Left lung (tissue), 10 donors: ENCODE data around the gene TMEM139. TPM values are rescaled to one million over a fixed set of nuclear protein-coding genes. Genes with fewer than 3 reads are reported as not detected.
"Not testable (repeated sequence)": the region's sequence is repeated elsewhere in the genome, so short reads cannot be mapped to it uniquely, and the experiment has no call there.

ENCODE experiments used
- ATAC-seq: fragments of 200-7000 bp; cut with Tn5 transposase; one replicate; pipeline ENCODE4 v1.9.1; 2020; ENCODE audit warnings: moderate library complexity
- DNase-seq, 4 donors: peaks; one replicate each; pipeline ENCODE4 v3.0.0-alpha.2; 2013 to 2020
- H3K27ac ChIP-seq, 2 donors: fragments of 200-600 bp; sonication (generic) in 1 of 2; one replicate each; pipeline versions ENCODE4 v1.5.0 to v1.8.0; 2020 to 2021
- H3K27me3 ChIP-seq, 2 donors: fragments of 200-600 bp; sonication (generic) in 1 of 2; one replicate each; pipeline versions ENCODE4 v1.5.0 to v1.8.0; 2020 to 2021
- H3K36me3 ChIP-seq, 2 donors: fragments of 200-600 bp; sonication (generic) in 1 of 2; one replicate each; pipeline versions ENCODE4 v1.5.0 to v1.8.0; 2020 to 2021
- H3K4me1 ChIP-seq, 2 donors: fragments of 200-600 bp; one replicate each; pipeline ENCODE4 v1.8.0; 2021
- H3K4me3 ChIP-seq, 2 donors: fragments of 200-600 bp; sonication (generic) in 1 of 2; one replicate each; pipeline versions ENCODE4 v1.5.0 to v1.8.0; 2020 to 2021; ENCODE audit warnings: mild to moderate bottlenecking in 1 of 2
- H3K9me3 ChIP-seq, 2 donors: fragments of 200-600 bp; sonication (generic) in 1 of 2; one replicate each; pipeline versions ENCODE4 v1.5.0 to v1.8.0; 2020 to 2021
- CTCF ChIP-seq, 2 donors: fragments of 200-600 bp; sonication (generic) in 1 of 2; IDR thresholded peaks; one replicate each; pipeline versions ENCODE4 v1.5.0 to v1.8.0; 2021; ENCODE audit warnings: antibody characterized with exemption in 2 of 2
- intact Hi-C, 2 donors: fragments of 100-400 bp; cut with DNase I; formaldehyde crosslinking; loops; one replicate each; pipeline versions ENCODE4 v1.11.2 to v1.14.2; 2022
- polyA plus RNA-seq, 6 donors: library from polyadenylated mRNA; unstranded; fragments of 120-200 nt; gene quantifications; one replicate each; pipeline ENCODE4 v1.2.1, GENCODE V29; 2013; ENCODE audit not compliant: insufficient read length in 6 of 6
- total RNA-seq, 2 donors: library from RNA; stranded (reverse); fragmentation: NEBNext Ultra II Directional; extraction: Animal tissue kit (Norgen Biotek cat#: 25700); gene quantifications; one replicate each; pipeline ENCODE4 v1.2.1, GENCODE V29; 2021
- donor health status: DM: no; HTN: yes; CAD: no.
- donor health status: DM: no; HTN: no; CAD: no.

The TMEM139 gene
- total and polyA plus RNA-seq, 8 donors: 3.0 to 48.1 (median 7.9) TPM

GRCh38 chr7:143261901-143262300, 22.9 kb upstream of the TMEM139 start:
- DNase-seq (no peak), ATAC-seq (no peak)
- Histone ChIP-seq H3K27ac (no peak overlapping the region), H3K27me3 (no peaks in the 10 kb centered on the region), H3K4me3 (no peak overlapping the region), H3K9me3 (no peaks in the 10 kb centered on the region), H3K36me3 (peaks cover 0 to 12% of the 10 kb centered on the region in 2 donors), H3K4me1 (peaks cover 8 to 37% of the 10 kb centered on the region in 2 donors)
- intact Hi-C loops: no loop called here
- TF ChIP-seq CTCF (IDR thresholded peaks at IDR 0.05): no peak

GRCh38 chr7:143263266-143264195, 21.2 kb upstream of the TMEM139 start, which contains the start of gene GSTK1:
Gene GSTK1 (plus strand): TSS chr7:143263441. CDS start chr7:143263514, 73 bp downstream.
- DNase-seq: peak; percentile 70 to 98 (median 88)
- intact Hi-C loops: no loop called here
- peak within 1 kb of the TSS; percentile 63 to 92 for H3K4me3 ChIP-seq
- no peaks in the 10 kb centered on the region for H3K9me3 ChIP-seq
- TF ChIP-seq CTCF (IDR thresholded peaks at IDR 0.05): no peak
- peaks cover 0 to 28% of the 10 kb centered on the region in 2 donors for H3K36me3 ChIP-seq
- H3K27me3 ChIP-seq: no peaks in the 10 kb centered on the region
- peak within 1 kb of the TSS; percentile 77 to 87 for H3K27ac ChIP-seq
- H3K4me1 ChIP-seq: peaks cover 8 to 37% of the 10 kb centered on the region in 2 donors
- ATAC-seq: peak; percentile 98

GRCh38 chr7:143264196-143264568, 20.6 kb upstream of the TMEM139 start:
- DNase-seq, H3K9me3 ChIP-seq, intact Hi-C loops, ATAC-seq, H3K27me3 ChIP-seq: not testable (repeated sequence)
- Histone ChIP-seq H3K4me1 (peaks cover 8 to 30% of the 10 kb centered on the region in 2 donors), H3K36me3 (peaks cover 0 to 35% of the 10 kb centered on the region in 2 donors), H3K4me3 (peak overlapping the region; percentile 63 to 92), H3K27ac (peak overlapping the region in 1 of 2 donors; percentile 87)

GRCh38 chr7:143265017-143265693, 19.6 kb upstream of the TMEM139 start:
- TF ChIP-seq CTCF (IDR thresholded peaks at IDR 0.05): no peak
- Histone ChIP-seq H3K36me3 (peaks cover 0 to 45% of the 10 kb centered on the region in 2 donors), H3K27me3 (no peaks in the 10 kb centered on the region), H3K27ac (no peak overlapping the region), H3K9me3 (no peaks in the 10 kb centered on the region), H3K4me1 (peaks cover 8 to 29% of the 10 kb centered on the region in 2 donors), H3K4me3 (peak overlapping the region in 1 of 2 donors; percentile 63)
- ATAC-seq (no peak), DNase-seq (peak in 1 of 4 donors; percentile 63)
- intact Hi-C loops: no loop called here

- H3K9me3 ChIP-seq: no peaks in the 10 kb centered on the region
- H3K4me3 ChIP-seq: no peak overlapping the region
- TF ChIP-seq CTCF (IDR thresholded peaks at IDR 0.05): no peak
- H3K36me3 ChIP-seq: peaks cover 0 to 50% of the 10 kb centered on the region in 2 donors
- H3K4me1 ChIP-seq: peaks cover 5 to 20% of the 10 kb centered on the region in 2 donors
- ATAC-seq (no peak), DNase-seq (no peak)
- intact Hi-C loops: no loop called here
- H3K27me3 ChIP-seq: no peaks in the 10 kb centered on the region
- no peak overlapping the region for H3K27ac ChIP-seq
These were observed 15.5 kb upstream of the TMEM139 start for GRCh38 chr7:143269251-143269650.
